Measurements from ENCODE around the gene LRP2.
"Not testable (repeated sequence)": the region's sequence is repeated elsewhere in the genome, so short reads cannot be mapped to it uniquely, and the experiment has no call there.

Gene LRP2

GRCh38 chr2:169301596-169302335 lies 60.6 kb downstream of the LRP2 start:
- DNase-seq (ENCODE audit: low read depth in 2 of 3, low spot score in 1 of 3): no peak

GRCh38 chr2:169300636-169301530 lies 61.5 kb downstream of the LRP2 start:
- DNase-seq (ENCODE audit: low read depth in 2 of 3, low spot score in 1 of 3): no peak

GRCh38 chr2:169298007-169298406 lies 64.3 kb downstream of the LRP2 start:
- DNase-seq (ENCODE audit: low read depth in 2 of 3, low spot score in 1 of 3): no peak

- DNase-seq (ENCODE audit: low read depth in 2 of 3, low spot score in 1 of 3): no peak
These were observed 68.2 kb downstream of the LRP2 start for GRCh38 chr2:169294001-169294675.

GRCh38 chr2:169291517-169291916 lies 70.8 kb downstream of the LRP2 start:
- DNase-seq (ENCODE audit: low read depth in 2 of 3, low spot score in 1 of 3): no peak

- no peak for DNase-seq (ENCODE audit: low read depth in 2 of 3, low spot score in 1 of 3)
These were observed 71.9 kb downstream of the LRP2 start for GRCh38 chr2:169290433-169290832.

GRCh38 chr2:169287666-169288065 lies 74.7 kb downstream of the LRP2 start:
- no peak for DNase-seq (ENCODE audit: low read depth in 2 of 3, low spot score in 1 of 3)

GRCh38 chr2:169286624-169287231 lies 75.6 kb downstream of the LRP2 start:
- DNase-seq (ENCODE audit: low read depth in 2 of 3, low spot score in 1 of 3): no peak

- DNase-seq (ENCODE audit: low read depth in 2 of 3, low spot score in 1 of 3): no peak
These were observed 76.7 kb downstream of the LRP2 start for GRCh38 chr2:169285531-169286235.

GRCh38 chr2:169280502-169280901 lies 81.8 kb downstream of the LRP2 start:
- DNase-seq (ENCODE audit: low read depth in 2 of 3, low spot score in 1 of 3): no peak

GRCh38 chr2:169275696-169276444 lies 86.5 kb downstream of the LRP2 start:
- no peak for DNase-seq (ENCODE audit: low read depth in 2 of 3, low spot score in 1 of 3)

- no peak for DNase-seq (ENCODE audit: low read depth in 2 of 3, low spot score in 1 of 3)
These were observed 90.3 kb downstream of the LRP2 start for GRCh38 chr2:169272010-169272409.

GRCh38 chr2:169270574-169270973 lies 91.8 kb downstream of the LRP2 start:
- DNase-seq (ENCODE audit: low read depth in 2 of 3, low spot score in 1 of 3): not testable (repeated sequence)

- no peak for DNase-seq (ENCODE audit: low read depth in 2 of 3, low spot score in 1 of 3)
These were observed 96.7 kb downstream of the LRP2 start for GRCh38 chr2:169265591-169265990.

GRCh38 chr2:169260846-169261642 lies 101.3 kb downstream of the LRP2 start:
- DNase-seq (ENCODE audit: low read depth in 2 of 3, low spot score in 1 of 3): no peak

GRCh38 chr2:169260246-169260645 lies 102.1 kb downstream of the LRP2 start:
- DNase-seq (ENCODE audit: low read depth in 2 of 3, low spot score in 1 of 3): no peak

GRCh38 chr2:169259402-169259801 lies 102.9 kb downstream of the LRP2 start:
- no peak for DNase-seq (ENCODE audit: low read depth in 2 of 3, low spot score in 1 of 3)

- no peak for DNase-seq (ENCODE audit: low read depth in 2 of 3, low spot score in 1 of 3)
These were observed 104.2 kb downstream of the LRP2 start for GRCh38 chr2:169258045-169258601.

GRCh38 chr2:169254774-169255173 lies 107.6 kb downstream of the LRP2 start:
- DNase-seq (ENCODE audit: low read depth in 2 of 3, low spot score in 1 of 3): no peak
